GM12878 (cell line): ENCODE measurements around the gene TSPAN10. TPM values are rescaled to one million over a fixed set of nuclear protein-coding genes. Genes with fewer than 3 reads are reported as not detected.

Source experiments
- ATAC-seq: fragments of 200-7000 bp; cut with Tn5 transposase; 3 replicates; pipeline ENCODE4 v1.9.1; 2020; ENCODE audit warnings: mild to moderate bottlenecking, moderate library complexity
- BruUV-seq: library from RNA; stranded (reverse); fragments of 400-500 nt; replicated peaks from 2 replicates; lab custom pipeline; 2021; lab: Mats Ljungman, UMichigan
- CTCF ChIA-PET: fragments of 300-600 bp; sonication (Branson Sonifier 250); formaldehyde crosslinking; extraction: SDS; loops from one replicate; lab custom pipeline; 2021; ENCODE audit warnings: inconsistent platforms; lab: Yijun Ruan, JAX
- POLR2A ChIA-PET: fragments of 350-600 bp; formaldehyde crosslinking; extraction: SDS; loops from one replicate; lab custom pipeline; 2021; ENCODE audit warnings: inconsistent platforms; lab: Charles Lee
- RAD21 ChIA-PET: fragments of 300-600 bp; sonication (Branson Sonifier 250); formaldehyde crosslinking; loops from one replicate; lab custom pipeline; 2023; ENCODE audit warnings: antibody characterized with exemption; ENCODE audit not compliant: unreplicated experiment; lab: Charles Lee
- SMC1A ChIA-PET: fragments of 300-600 bp; sonication (Branson Sonifier 250); formaldehyde crosslinking; loops from one replicate; lab custom pipeline; 2023; ENCODE audit not compliant: unreplicated experiment, uncharacterized antibody; lab: Charles Lee
- DNase-seq: peaks from one replicate; pipeline ENCODE4 v3.0.0-alpha.2; 2011; ENCODE audit warnings: low read depth, low spot score
- FAIRE-seq: peaks from 3 replicates; lab custom pipeline; 2011; peaks lifted over from hg19 to GRCh38; lab: Jason Lieb, UNC
- H2AFZ ChIP-seq: 2 replicates; pipeline ENCODE4 v1.6.0; 2011; ENCODE audit warnings: low read depth, low read length, control low read depth; ENCODE audit not compliant: control insufficient read depth
- H3K27ac ChIP-seq: 2 replicates; pipeline ENCODE4 v1.5.1; 2011; ENCODE audit warnings: control low read depth; ENCODE audit not compliant: control insufficient read depth, insufficient read depth
- H3K27me3 ChIP-seq, 2 experiments: replicated peaks in 1 of 2; 2 replicates each; pipeline versions ENCODE4 v1.6.0 to v1.6.1; 2011; ENCODE audit warnings: low read length in 1 of 2; ENCODE audit not compliant: control insufficient read depth in 2 of 2, insufficient read depth in 2 of 2
- H3K36me3 ChIP-seq, 2 experiments: 2 replicates each; pipeline ENCODE4 v1.5.1; 2011; ENCODE audit warnings: low read length in 1 of 2; ENCODE audit not compliant: control insufficient read depth in 2 of 2, insufficient read depth in 2 of 2
- H3K4me1 ChIP-seq: 2 replicates; pipeline ENCODE4 v1.6.1; 2011; ENCODE audit warnings: mild to moderate bottlenecking, low read length, moderate library complexity, mixed read lengths; ENCODE audit not compliant: control insufficient read depth, insufficient read depth
- H3K4me2 ChIP-seq: 2 replicates; pipeline ENCODE4 v1.6.0; 2011; ENCODE audit warnings: control low read depth; ENCODE audit not compliant: control insufficient read depth, insufficient read depth
- H3K4me3 ChIP-seq: fragments of 200-600 bp; sonication (generic); 2 replicates; pipeline ENCODE4 v1.5.1; 2016
- H3K79me2 ChIP-seq: 2 replicates; pipeline ENCODE4 v1.6.0; 2011; ENCODE audit warnings: low read length; ENCODE audit not compliant: control insufficient read depth, insufficient read depth
- H3K9ac ChIP-seq: 2 replicates; pipeline ENCODE4 v1.8.0; 2011; ENCODE audit warnings: low read length, control low read depth, mixed read lengths; ENCODE audit not compliant: control insufficient read depth, insufficient read depth
- H3K9me3 ChIP-seq: replicated peaks from 3 replicates; pipeline ENCODE4 v1.5.1; 2011; ENCODE audit warnings: mild to moderate bottlenecking, low read length; ENCODE audit not compliant: control insufficient read depth, insufficient read depth
- H4K20me1 ChIP-seq: 2 replicates; pipeline ENCODE4 v1.6.0; 2011; ENCODE audit not compliant: control insufficient read depth, insufficient read depth
- CBX3 ChIP-seq: fragments of 200-600 bp; sonication (generic); IDR thresholded peaks from 2 replicates; pipeline ENCODE4 v1.6.1; 2016; ENCODE audit warnings: low read depth, borderline replicate concordance
- CHD2 ChIP-seq: IDR thresholded peaks from 2 replicates; pipeline ENCODE4 v1.6.1; 2011; ENCODE audit warnings: low read depth, low read length, improper control_type of control experiment, borderline replicate concordance
- EED ChIP-seq: sonication (generic); IDR thresholded peaks from 2 replicates; pipeline ENCODE4 v1.6.1; 2016; ENCODE audit warnings: antibody characterized with exemption, low read depth
- EZH2 ChIP-seq: IDR thresholded peaks from 2 replicates; pipeline ENCODE4 v1.6.1; 2012; ENCODE audit warnings: low read depth, mild to moderate bottlenecking, control low read depth, inconsistent platforms, low read length, borderline replicate concordance; ENCODE audit not compliant: control insufficient read depth
- GABPA ChIP-seq: IDR thresholded peaks from 2 replicates; pipeline ENCODE4 v1.6.1; 2014; ENCODE audit warnings: antibody characterized with exemption, low read depth, mild to moderate bottlenecking, inconsistent platforms
- MXI1 ChIP-seq: fragments of 150-350 bp; IDR thresholded peaks from 2 replicates; pipeline ENCODE4 v1.6.1; 2011; ENCODE audit warnings: low read depth, mild to moderate bottlenecking, inconsistent platforms, low read length, improper control_type of control experiment
- RFX5 ChIP-seq: IDR thresholded peaks from 2 replicates; pipeline ENCODE4 v1.6.1; 2011; ENCODE audit warnings: low read depth, low read length, improper control_type of control experiment
- SMAD1 ChIP-seq: fragments of 450-650 bp; IDR thresholded peaks from 2 replicates; pipeline ENCODE4 v1.6.1; 2018; ENCODE audit warnings: mild to moderate bottlenecking, low read depth; ENCODE audit not compliant: partially characterized antibody
- SP1 ChIP-seq: IDR thresholded peaks from one replicate; pipeline ENCODE4 v1.6.1; 2011; ENCODE audit warnings: low read depth, low read length
- SREBF1 ChIP-seq: IDR thresholded peaks from 2 replicates; pipeline ENCODE4 v1.6.1; 2012; ENCODE audit warnings: mild to moderate bottlenecking, low read length
- SRF ChIP-seq, 2 experiments: IDR thresholded peaks; 2 replicates each; pipeline ENCODE4 v1.6.1; 2011; ENCODE audit warnings: low read depth in 2 of 2, low read length in 2 of 2, mild to moderate bottlenecking in 1 of 2, moderate library complexity in 1 of 2
- SUZ12 ChIP-seq: fragments of 200-600 bp; sonication (generic); IDR thresholded peaks from one replicate; pipeline ENCODE4 v1.6.1; 2018; ENCODE audit warnings: antibody characterized with exemption, mild to moderate bottlenecking; ENCODE audit not compliant: unreplicated experiment
- TAF1 ChIP-seq: IDR thresholded peaks from 2 replicates; pipeline ENCODE4 v1.6.1; 2011; ENCODE audit warnings: mild to moderate bottlenecking, low read depth, low read length, borderline replicate concordance
- WGBS: methylation state at CpG from one replicate; pipeline ENCODE4 v1.1.6; 2016; ENCODE audit warnings: low lambda C conversion rate; ENCODE audit not compliant: insufficient replicate concordance, insufficient coverage; ENCODE audit errors: missing lambda C conversion rate; 5-methylcytosine and 5-hydroxymethylcytosine counted together
- in situ Hi-C: fragments of 300-500 bp; cut with MboI; formaldehyde crosslinking; loops from 9 replicates; pipeline ENCODE4 v1.14.3; 2018; ENCODE audit warnings: mixed read lengths
- intact Hi-C: fragments of 100-400 bp; cut with micrococcal nuclease; formaldehyde crosslinking; loops from one replicate; pipeline ENCODE4 v1.14.2; 2022; ENCODE audit not compliant: unreplicated experiment
- polyA plus RNA-seq, 11 experiments: library from polyadenylated mRNA; depleted of rRNA in 4 of 11; unstranded in 6 of 11; stranded (reverse) in 5 of 11; fragments of >200 nt; fragmentation: Nextera tagmentation in 4 of 11; fragmentation: Illumina TruSeq in 1 of 11; extraction: Ambion mirVana in 4 of 11; extraction: Trizol in 1 of 11; gene quantifications; 1 replicate in 1 of 11; 2 replicates in 10 of 11; pipeline versions ENCODE4 v1.2.1 to v1.2.3, GENCODE V29; 2011 to 2016; ENCODE audit warnings: inconsistent platforms in 2 of 11, missing spikeins in 2 of 11, low read depth in 1 of 11
- total RNA-seq, 4 experiments: library from RNA; depleted of rRNA in 3 of 4; stranded (reverse); fragments of >200 nt in 3 of 4; fragmentation: Illumina TruSeq in 1 of 4; extraction: Trizol in 1 of 4; gene quantifications; 2 replicates each; pipeline versions ENCODE4 v1.2.1 to v1.2.3, GENCODE V29; 2013 to 2021
- TF ChIP-seq, protein P1 (sequence below): IDR thresholded peaks from 2 replicates; pipeline ENCODE4 v1.6.1; 2012; ENCODE audit warnings: improper control_type of control experiment, low read depth, low read length; ENCODE audit not compliant: insufficient replicate concordance

The TSPAN10 gene
- total and polyA plus RNA-seq, 10 of the 15 experiments (the other 5 are each of a cell fraction or from before 2014, with no cell fraction given) = 0.13 to 0.82 (median 0.43) TPM

GRCh38 chr17:81630274-81630673, 6.7 kb upstream of the TSPAN10 start:
- peaks cover under 1% of the 10 kb centered on the region for H3K4me1 ChIP-seq
- DNase-seq = no peak
- intact Hi-C loops = no loop called here
- no peak for FAIRE-seq
- H3K9ac ChIP-seq = no peak overlapping the region
- H3K27ac ChIP-seq = no peak overlapping the region
- no peak overlapping the region for H2AFZ ChIP-seq
- H4K20me1 ChIP-seq = no peaks in the 10 kb centered on the region
- no peak for ATAC-seq
- H3K4me2 ChIP-seq = no peak overlapping the region
- H3K27me3 ChIP-seq = no peaks in the 10 kb centered on the region
- 79% methylated on average over 8 of the region's 8 CpGs for WGBS
- H3K4me3 ChIP-seq = no peak overlapping the region
- H3K36me3 ChIP-seq = peaks cover 2 to 16% of the 10 kb centered on the region in 2 experiments; a peak in 2 of 4 replicates
- no TSS peak for BruUV-seq
- H3K79me2 ChIP-seq = peaks cover 20% of the 10 kb centered on the region
- RAD21 ChIA-PET = no interaction called here
- CTCF ChIA-PET = interaction anchor here (0.6 kb wide), 1 partner anchor 335 kb away, joined by 3 read pairs; the partner anchor contains the start of gene SLC38A10
- SMC1A ChIA-PET = no interaction called here
- H3K9me3 ChIP-seq = no peaks in the 10 kb centered on the region; the same call in 2 of the 3 replicates
- POLR2A ChIA-PET = interaction anchor here (0.5 to 0.7 kb wide), 2 partner anchors 8 to 475 kb away, joined by 4 to 7 read pairs; no protein-coding TSS in a partner anchor
- in situ Hi-C loops = no loop called here
- TF ChIP-seq TAF1 = no peak
- TF ChIP-seq EZH2 = no peak
- no peak for TF ChIP-seq CBX3
- TF ChIP-seq CHD2 = no peak
- no peak for TF ChIP-seq SUZ12
- no peak for TF ChIP-seq SRF (IDR thresholded peaks at IDR 0.05; ENCODE audit: low read depth in 2 of 2, low read length in 2 of 2)
- no peak for TF ChIP-seq SREBF1
- no peak for TF ChIP-seq GABPA
- TF ChIP-seq EED = no peak
- TF ChIP-seq SP1 = no peak
- TF ChIP-seq, protein P1, sequence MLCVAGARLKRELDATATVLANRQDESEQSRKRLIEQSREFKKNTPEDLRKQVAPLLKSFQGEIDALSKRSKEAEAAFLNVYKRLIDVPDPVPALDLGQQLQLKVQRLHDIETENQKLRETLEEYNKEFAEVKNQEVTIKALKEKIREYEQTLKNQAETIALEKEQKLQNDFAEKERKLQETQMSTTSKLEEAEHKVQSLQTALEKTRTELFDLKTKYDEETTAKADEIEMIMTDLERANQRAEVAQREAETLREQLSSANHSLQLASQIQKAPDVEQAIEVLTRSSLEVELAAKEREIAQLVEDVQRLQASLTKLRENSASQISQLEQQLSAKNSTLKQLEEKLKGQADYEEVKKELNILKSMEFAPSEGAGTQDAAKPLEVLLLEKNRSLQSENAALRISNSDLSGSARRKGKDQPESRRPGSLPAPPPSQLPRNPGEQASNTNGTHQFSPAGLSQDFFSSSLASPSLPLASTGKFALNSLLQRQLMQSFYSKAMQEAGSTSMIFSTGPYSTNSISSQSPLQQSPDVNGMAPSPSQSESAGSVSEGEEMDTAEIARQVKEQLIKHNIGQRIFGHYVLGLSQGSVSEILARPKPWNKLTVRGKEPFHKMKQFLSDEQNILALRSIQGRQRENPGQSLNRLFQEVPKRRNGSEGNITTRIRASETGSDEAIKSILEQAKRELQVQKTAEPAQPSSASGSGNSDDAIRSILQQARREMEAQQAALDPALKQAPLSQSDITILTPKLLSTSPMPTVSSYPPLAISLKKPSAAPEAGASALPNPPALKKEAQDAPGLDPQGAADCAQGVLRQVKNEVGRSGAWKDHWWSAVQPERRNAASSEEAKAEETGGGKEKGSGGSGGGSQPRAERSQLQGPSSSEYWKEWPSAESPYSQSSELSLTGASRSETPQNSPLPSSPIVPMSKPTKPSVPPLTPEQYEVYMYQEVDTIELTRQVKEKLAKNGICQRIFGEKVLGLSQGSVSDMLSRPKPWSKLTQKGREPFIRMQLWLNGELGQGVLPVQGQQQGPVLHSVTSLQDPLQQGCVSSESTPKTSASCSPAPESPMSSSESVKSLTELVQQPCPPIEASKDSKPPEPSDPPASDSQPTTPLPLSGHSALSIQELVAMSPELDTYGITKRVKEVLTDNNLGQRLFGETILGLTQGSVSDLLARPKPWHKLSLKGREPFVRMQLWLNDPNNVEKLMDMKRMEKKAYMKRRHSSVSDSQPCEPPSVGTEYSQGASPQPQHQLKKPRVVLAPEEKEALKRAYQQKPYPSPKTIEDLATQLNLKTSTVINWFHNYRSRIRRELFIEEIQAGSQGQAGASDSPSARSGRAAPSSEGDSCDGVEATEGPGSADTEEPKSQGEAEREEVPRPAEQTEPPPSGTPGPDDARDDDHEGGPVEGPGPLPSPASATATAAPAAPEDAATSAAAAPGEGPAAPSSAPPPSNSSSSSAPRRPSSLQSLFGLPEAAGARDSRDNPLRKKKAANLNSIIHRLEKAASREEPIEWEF = no peak
- TF ChIP-seq RFX5 = no peak
- no peak for TF ChIP-seq SMAD1
- TF ChIP-seq MXI1 = no peak
